Epithelial cell of proximal tubule (primary cell): ENCODE measurements around the gene TAF8. TPM values are rescaled to one million over a fixed set of nuclear protein-coding genes. Genes with fewer than 3 reads are reported as not detected.
"Not testable (repeated sequence)": the region's sequence is repeated elsewhere in the genome, so short reads cannot be mapped to it uniquely, and the experiment has no call there.

Source experiments
- DNase-seq: peaks from one replicate; pipeline ENCODE4 v3.0.0-alpha.2; 2011; ENCODE audit warnings: low read depth
- H3K4me3 ChIP-seq: 2 replicates; pipeline ENCODE4 v1.5.1; 2011; ENCODE audit warnings: low read depth, mild to moderate bottlenecking, low read length
- CTCF ChIP-seq: conservative IDR thresholded peaks from 2 replicates; pipeline ENCODE4 v1.5.1; 2012; ENCODE audit warnings: low read depth, mild to moderate bottlenecking, low read length
- total RNA-seq: library from RNA; depleted of rRNA; stranded (reverse); fragments of >200 nt; gene quantifications from 2 replicates; pipeline ENCODE4 v1.2.3, GENCODE V29; 2015

TAF8 gene
- 10.8 and 14.8 TPM in 2 replicates for total RNA-seq

- TF ChIP-seq CTCF, result no peak
- H3K4me3 ChIP-seq, result peak within 1 kb of the TSS; percentile 77
- DNase-seq, result peak; percentile 59
Measured at GRCh38 chr6:42050297-42051267, at the start of gene TAF8. TAF8 (plus strand) TSS chr6:42050524; CDS start chr6:42050542, 18 bp downstream.

- H3K4me3 ChIP-seq, result no peak overlapping the region
- no peak for TF ChIP-seq CTCF
- no peak for DNase-seq
Measured at GRCh38 chr6:42001506-42001905, 48.8 kb upstream of the TAF8 start.

DNA sequence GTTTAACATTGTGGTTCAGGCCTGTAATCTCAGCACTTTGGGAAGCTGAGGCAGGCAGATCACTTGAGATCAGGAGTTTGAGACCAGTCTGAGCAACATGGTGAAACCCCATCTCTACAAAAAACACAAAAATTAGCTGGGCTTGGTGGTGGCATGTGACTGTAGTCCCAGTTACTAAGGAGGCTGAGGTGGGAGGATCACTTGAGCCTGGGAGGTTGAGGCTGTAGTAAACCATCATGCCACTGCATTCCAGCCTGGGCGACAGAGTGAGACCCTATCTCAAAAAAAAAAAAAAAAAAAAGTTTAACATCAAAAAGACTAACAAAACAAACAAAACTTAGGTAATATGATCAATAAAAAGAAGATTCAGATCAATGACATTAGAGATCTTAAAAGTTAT, 46.7 kb upstream of the TAF8 start:
- not testable (repeated sequence) for DNase-seq, H3K4me3 ChIP-seq

DNA sequence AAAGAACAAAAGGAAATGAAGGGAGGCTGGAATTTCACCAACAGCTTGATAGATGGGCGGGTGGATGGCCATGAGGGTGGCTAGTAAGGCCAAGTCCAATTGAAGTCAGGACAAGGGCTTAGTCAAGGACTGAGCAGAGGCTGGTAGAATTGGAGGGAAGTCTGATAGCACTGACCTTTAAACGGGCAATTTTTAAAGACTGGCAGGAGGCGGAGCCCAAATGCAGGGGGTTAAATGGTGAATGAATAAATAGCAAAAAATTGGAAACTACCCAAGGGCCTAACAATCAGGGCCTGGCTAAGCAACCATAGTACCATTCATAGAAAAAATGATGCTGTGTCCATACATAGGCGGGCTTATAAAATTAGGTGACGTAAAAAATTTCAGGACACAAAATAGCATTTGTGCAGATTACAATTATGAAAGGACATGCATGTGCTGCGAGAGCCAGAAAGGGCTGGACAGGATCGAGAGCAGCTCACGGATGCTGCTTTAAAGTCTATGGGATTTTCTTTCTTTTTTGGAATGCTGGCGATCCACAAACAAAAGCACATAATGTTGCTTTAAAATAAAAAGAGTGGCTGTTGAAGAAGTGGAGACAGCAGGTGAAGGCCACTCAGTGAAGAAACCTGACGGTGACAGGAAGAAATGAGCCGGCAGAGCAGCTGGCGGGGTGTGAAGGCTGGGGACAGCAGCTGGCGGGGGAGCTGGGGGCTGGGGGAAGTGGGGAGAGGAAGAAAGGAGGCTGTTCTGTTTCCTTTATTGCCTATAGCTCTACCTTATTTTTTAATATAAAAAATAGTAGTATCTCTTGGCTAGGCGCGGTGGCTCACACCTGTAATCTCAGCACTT, 42.8 kb upstream of the TAF8 start:
- no peak for TF ChIP-seq CTCF
- no peak overlapping the region for H3K4me3 ChIP-seq
- no peak for DNase-seq

DNA sequence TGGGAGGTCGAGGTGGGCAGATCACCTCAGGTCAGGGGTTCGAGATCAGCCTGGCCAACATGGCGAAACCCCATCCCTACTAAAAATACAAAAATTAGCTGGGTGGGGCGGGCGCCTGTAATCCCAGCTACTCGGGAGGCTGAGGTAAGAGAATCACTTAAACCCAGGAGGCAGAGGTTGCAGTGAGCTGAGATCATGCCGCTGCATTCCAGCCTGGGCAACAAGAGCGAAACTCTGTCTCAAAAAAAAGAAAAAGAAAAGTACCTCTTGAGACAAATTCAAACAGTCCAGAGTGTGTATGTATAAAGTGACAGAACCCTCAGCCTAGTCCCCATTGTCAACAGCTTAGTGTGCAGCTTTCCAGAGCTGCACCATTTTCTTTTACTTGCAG, 42.2 kb upstream of the TAF8 start:
- not testable (repeated sequence) for H3K4me3 ChIP-seq, DNase-seq

GRCh38 chr6:42009844-42010184, 40.5 kb upstream of the TAF8 start:
- TF ChIP-seq CTCF, result no peak
- no peak overlapping the region for H3K4me3 ChIP-seq
- DNase-seq, result no peak

DNA sequence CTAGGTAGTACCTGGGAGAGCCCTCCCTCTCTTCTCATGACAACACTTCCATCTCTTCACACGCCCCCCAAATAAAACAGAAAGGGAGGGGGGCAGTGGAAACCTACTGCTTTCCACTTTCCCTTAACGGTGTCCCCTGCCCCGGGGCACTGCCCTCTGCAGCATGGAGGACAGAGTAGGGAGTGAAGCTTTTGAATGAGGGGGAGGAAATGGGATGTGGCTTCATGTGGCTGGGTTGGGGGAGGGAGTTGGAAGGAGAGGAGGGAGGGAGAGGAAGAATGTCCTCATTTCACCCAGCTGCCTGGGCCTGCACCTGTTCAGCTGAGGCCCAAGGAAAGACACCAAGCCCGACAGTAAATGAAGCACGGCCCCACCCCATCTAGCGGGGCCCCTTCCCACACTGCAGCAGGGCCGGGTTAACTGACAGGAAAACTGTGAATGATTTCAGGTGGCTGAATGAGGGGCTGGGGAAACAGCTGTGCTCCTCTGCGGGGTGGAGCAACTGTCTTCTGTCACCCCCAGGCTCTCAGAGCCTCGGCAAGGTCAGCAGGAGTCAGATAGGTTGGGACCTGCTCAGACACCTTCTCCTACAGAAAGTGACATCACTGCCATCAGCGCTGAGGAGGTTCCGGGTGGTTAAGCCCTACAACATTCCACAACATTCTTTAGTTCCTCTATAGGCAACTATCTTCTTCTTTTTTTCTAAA, 40.0 kb upstream of the TAF8 start:
- TF ChIP-seq CTCF, result no peak
- no peak overlapping the region for H3K4me3 ChIP-seq
- no peak for DNase-seq
